Measurements from ENCODE around the gene ARHGDIA.

- TF ChIP-seq CTCF (conservative IDR thresholded peaks at IDR 0.05; ENCODE audit: low read length) (no peak), EZH2phosphoT487 (IDR thresholded peaks at IDR 0.05; ENCODE audit: borderline replicate concordance, low read depth, low read length) (no peak)
Observed at GRCh38 chr17:81870131-81870980, 781 bp downstream of the ARHGDIA start.
